Measurements from ENCODE around the gene PYGM. TPM values are rescaled to one million over a fixed set of nuclear protein-coding genes. Genes with fewer than 3 reads are reported as not detected.

PYGM gene
- total and polyA plus RNA-seq, 2 donors (not counting 3 experiments of a cell fraction or from before 2014, with no cell fraction given), result 0.10 to 0.62 TPM

DNA sequence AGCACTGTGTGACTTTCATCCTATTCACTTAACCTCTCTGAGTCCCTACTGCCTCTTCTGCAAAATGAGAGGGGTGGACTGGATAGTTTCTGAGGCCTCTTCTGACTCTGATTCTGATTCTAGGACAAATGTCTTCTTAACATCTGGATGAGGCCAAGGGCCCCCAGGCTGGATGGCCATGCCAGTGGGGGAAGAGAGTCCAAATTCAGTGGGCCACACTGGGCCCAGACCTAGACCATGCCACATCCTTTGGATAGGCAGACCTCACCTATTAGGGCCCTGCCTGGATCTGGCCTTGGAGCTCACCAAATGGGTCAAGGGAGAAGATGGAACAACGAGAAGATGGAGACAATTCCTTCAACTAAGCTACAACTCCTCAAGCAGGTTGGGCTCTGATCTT lies 61.3 kb downstream of the PYGM start:
- Histone ChIP-seq H3K4me2 (ENCODE audit: insufficient read depth, low read length) (no peak overlapping the region), H2AFZ (ENCODE audit: low read depth, low read length) (no peak overlapping the region), H3K9ac (replicated peaks; ENCODE audit: extremely low read depth, insufficient read depth, low read length) (no peak overlapping the region), H3K9me1 (replicated peaks; ENCODE audit: control insufficient read depth, extremely low read depth, insufficient read depth, low read length) (no peaks in the 10 kb centered on the region), H3K4me1 (ENCODE audit: control insufficient read depth, extremely low read depth, insufficient read depth, low read length) (no peaks in the 10 kb centered on the region), H3K79me2 (ENCODE audit: control insufficient read depth, insufficient read depth, low read length) (no peaks in the 10 kb centered on the region), H3K27me3 (ENCODE audit: control insufficient read depth in 2 of 2, insufficient read depth in 2 of 2, low read length in 2 of 2) (peaks cover 14 to 22% of the 10 kb centered on the region in 2 experiments), H3K9me3 (replicated peaks; ENCODE audit: control insufficient read depth, insufficient read depth, low read length) (no peaks in the 10 kb centered on the region), H4K20me1 (replicated peaks; ENCODE audit: control insufficient read depth, extremely low read depth, insufficient read depth, low read length) (no peaks in the 10 kb centered on the region), H3K4me3 (replicated peaks in 1 of 3; ENCODE audit: insufficient read depth in 1 of 3, low read depth in 1 of 3, low read length in 3 of 3) (no peak overlapping the region), H3K27ac (ENCODE audit: insufficient read depth, low read depth, low read length) (no peak overlapping the region), H3K36me3 (ENCODE audit: control insufficient read depth in 2 of 2, extremely low read depth in 1 of 2, insufficient read depth in 2 of 2, low read length in 2 of 2) (no peaks in the 10 kb centered on the region)
- POLR2A ChIA-PET, result no interaction called here
- BruUV-seq (replicated peaks), result no TSS peak
- TF ChIP-seq POLR2AphosphoS5 (IDR thresholded peaks at IDR 0.05; ENCODE audit: insufficient read depth, low read depth, low read length), result no peak
- TF ChIP-seq MYC (IDR thresholded peaks at IDR 0.05; ENCODE audit: low read depth, low read length), result no peak
- no peak for TF ChIP-seq POLR2A (IDR thresholded peaks at IDR 0.05; ENCODE audit: low read depth, low read length)
- dilution Hi-C loops (cut with MboI; ENCODE audit: extremely low pct_ligation_motif_present, low sequenced_read_pairs) (no loop called here), intact Hi-C loops (cut with micrococcal nuclease) (no loop called here)
- FAIRE-seq (no peak), DNase-seq (ENCODE audit: low read depth, low spot score) (no peak)
- CTCF ChIA-PET, result interaction anchor here (1.3 to 2.8 kb wide), 2 partner anchors 10 to 17 kb away, joined by 3 to 15 read pairs; no protein-coding TSS in a partner anchor

DNA sequence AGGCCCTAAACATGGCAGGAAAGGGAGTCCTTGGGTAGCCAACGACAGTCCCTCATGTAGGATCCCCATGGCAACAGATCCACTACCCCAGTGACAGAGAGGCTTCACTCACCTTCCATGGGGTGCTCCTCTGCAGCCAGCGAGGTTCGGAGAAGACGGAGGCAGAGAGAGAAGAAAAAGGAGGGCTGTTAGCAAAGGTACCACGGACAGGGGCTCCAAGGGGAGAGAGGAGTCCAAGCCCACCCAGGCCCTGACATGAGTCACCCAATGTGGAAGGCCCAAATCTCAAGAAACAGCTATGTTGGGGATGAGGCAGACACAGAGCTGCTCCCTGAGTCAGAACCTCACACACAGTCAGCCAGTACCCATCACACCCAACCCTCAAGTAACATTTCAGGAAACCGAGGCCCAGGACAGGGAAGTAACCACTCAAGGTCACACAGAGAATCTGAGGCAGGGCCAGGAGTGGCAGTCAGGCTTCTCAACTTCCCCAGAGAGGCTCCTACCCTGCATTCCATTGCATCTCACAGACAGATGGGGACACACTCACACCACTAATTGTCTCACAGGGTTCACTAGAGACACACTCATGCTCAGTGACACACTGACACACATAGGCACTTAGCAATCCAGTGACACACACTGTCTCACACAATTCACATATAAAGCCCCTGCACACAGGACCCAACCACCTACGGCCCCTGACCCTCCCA lies 62.0 kb downstream of the PYGM start:
- intact Hi-C loops (cut with micrococcal nuclease) (no loop called here), dilution Hi-C loops (cut with MboI; ENCODE audit: extremely low pct_ligation_motif_present, low sequenced_read_pairs) (no loop called here)
- no peak overlapping the region for H3K27ac ChIP-seq (ENCODE audit: insufficient read depth, low read depth, low read length)
- no peak for DNase-seq (ENCODE audit: low read depth, low spot score)
- no peaks in the 10 kb centered on the region for H3K9me3 ChIP-seq (replicated peaks; ENCODE audit: control insufficient read depth, insufficient read depth, low read length)
- no peak overlapping the region for H3K4me3 ChIP-seq (replicated peaks in 1 of 3; ENCODE audit: insufficient read depth in 1 of 3, low read depth in 1 of 3, low read length in 3 of 3)
- CTCF ChIA-PET, result interaction anchor here (0.8 to 2.8 kb wide), 2 partner anchors 9 to 249 kb away, joined by 3 to 15 read pairs; no protein-coding TSS in a partner anchor
- no peaks in the 10 kb centered on the region for H3K36me3 ChIP-seq (ENCODE audit: control insufficient read depth in 2 of 2, extremely low read depth in 1 of 2, insufficient read depth in 2 of 2, low read length in 2 of 2)
- no peak overlapping the region for H3K9ac ChIP-seq (replicated peaks; ENCODE audit: extremely low read depth, insufficient read depth, low read length)
- no peak overlapping the region for H3K4me2 ChIP-seq (ENCODE audit: insufficient read depth, low read length)
- no peaks in the 10 kb centered on the region for H3K9me1 ChIP-seq (replicated peaks; ENCODE audit: control insufficient read depth, extremely low read depth, insufficient read depth, low read length)
- FAIRE-seq, result no peak
- peaks cover 17 to 22% of the 10 kb centered on the region in 2 experiments for H3K27me3 ChIP-seq (ENCODE audit: control insufficient read depth in 2 of 2, insufficient read depth in 2 of 2, low read length in 2 of 2)
- POLR2A ChIA-PET, result no interaction called here
- no peak overlapping the region for H2AFZ ChIP-seq (ENCODE audit: low read depth, low read length)
- no peaks in the 10 kb centered on the region for H3K79me2 ChIP-seq (ENCODE audit: control insufficient read depth, insufficient read depth, low read length)
- no peaks in the 10 kb centered on the region for H3K4me1 ChIP-seq (ENCODE audit: control insufficient read depth, extremely low read depth, insufficient read depth, low read length)
- no peaks in the 10 kb centered on the region for H4K20me1 ChIP-seq (replicated peaks; ENCODE audit: control insufficient read depth, extremely low read depth, insufficient read depth, low read length)
- TF ChIP-seq POLR2AphosphoS5 (IDR thresholded peaks at IDR 0.05; ENCODE audit: insufficient read depth, low read depth, low read length) (no peak), EZH2 (IDR thresholded peaks at IDR 0.05; ENCODE audit: borderline replicate concordance, low read depth, low read length, severe bottlenecking) (no peak), GATA2 (IDR thresholded peaks at IDR 0.05; ENCODE audit: insufficient read depth, insufficient read length, low read depth, low read length) (no peak), MYC (IDR thresholded peaks at IDR 0.05; ENCODE audit: low read depth, low read length) (no peak), JUN (IDR thresholded peaks at IDR 0.05; ENCODE audit: borderline replicate concordance, insufficient read depth, insufficient read length, low read depth) (no peak), FOS (IDR thresholded peaks at IDR 0.05; ENCODE audit: borderline replicate concordance, insufficient read depth, low read length) (no peak), POLR2A (IDR thresholded peaks at IDR 0.05; ENCODE audit: low read depth, low read length) (no peak)
- no TSS peak for BruUV-seq (replicated peaks)

Other genes with a start within 250 kb of the PYGM start
- gene SLC22A11, start 204.0 kb downstream of the PYGM start, total RNA-seq, result not detected in 2 replicates
- gene SLC22A11, start 204.0 kb downstream of the PYGM start, polyA plus RNA-seq, result not detected in 2 replicates
- gene SLC22A12, start 168.8 kb downstream of the PYGM start, total RNA-seq, result not detected in 2 replicates
- gene SLC22A12, start 168.8 kb downstream of the PYGM start, polyA plus RNA-seq, result not detected in 2 replicates
- gene NRXN2, start 36.8 kb downstream of the PYGM start, total RNA-seq, result not detected in 2 replicates
- gene NRXN2, start 36.8 kb downstream of the PYGM start, polyA plus RNA-seq, result not detected in 2 replicates
- gene RASGRP2, start 15.8 kb downstream of the PYGM start, total RNA-seq, result 1.1 and 2.3 TPM in 2 replicates
- gene RASGRP2, start 15.8 kb downstream of the PYGM start, polyA plus RNA-seq, result 1.2 and 2.1 TPM in 2 replicates
- 322 and 342 TPM in 2 replicates for gene SF1, start 18.6 kb upstream of the PYGM start, total RNA-seq
- 94.0 and 95.0 TPM in 2 replicates for gene SF1, start 18.6 kb upstream of the PYGM start, polyA plus RNA-seq
- 43.3 and 48.5 TPM in 2 replicates for gene MAP4K2, start 43.2 kb upstream of the PYGM start, total RNA-seq
- 44.0 and 51.6 TPM in 2 replicates for gene MAP4K2, start 43.2 kb upstream of the PYGM start, polyA plus RNA-seq
- gene MEN1, start 50.6 kb upstream of the PYGM start, total RNA-seq, result 41.1 and 41.6 TPM in 2 replicates
- 43.1 and 48.8 TPM in 2 replicates for gene MEN1, start 50.6 kb upstream of the PYGM start, polyA plus RNA-seq
- gene CDC42BPG, start 84.7 kb upstream of the PYGM start, total RNA-seq, result 0.42 and 0.62 TPM in 2 replicates
- gene CDC42BPG, start 84.7 kb upstream of the PYGM start, polyA plus RNA-seq, result 0.13 and 0.19 TPM in 2 replicates
- 98.0 and 109 TPM in 2 replicates for gene EHD1, start 118.6 kb upstream of the PYGM start, total RNA-seq
- 136 and 140 TPM in 2 replicates for gene EHD1, start 118.6 kb upstream of the PYGM start, polyA plus RNA-seq
- 24.3 and 27.4 TPM in 2 replicates for gene ATG2A, start 157.2 kb upstream of the PYGM start, total RNA-seq
- gene ATG2A, start 157.2 kb upstream of the PYGM start, polyA plus RNA-seq, result 13.4 and 17.6 TPM in 2 replicates
- gene PPP2R5B, start 164.7 kb upstream of the PYGM start, total RNA-seq, result 17.8 and 21.5 TPM in 2 replicates
- 17.6 and 20.9 TPM in 2 replicates for gene PPP2R5B, start 164.7 kb upstream of the PYGM start, polyA plus RNA-seq
- gene GPHA2, start 175.9 kb upstream of the PYGM start, total RNA-seq, result not detected in 2 replicates
- gene GPHA2, start 175.9 kb upstream of the PYGM start, polyA plus RNA-seq, result not detected in 2 replicates
- not detected in 2 replicates for gene MAJIN, start 212.1 kb upstream of the PYGM start, total RNA-seq
- 0.07 TPM in 1 of 2 replicates, not detected in the other for gene MAJIN, start 212.1 kb upstream of the PYGM start, polyA plus RNA-seq
- 0.75 and 0.81 TPM in 2 replicates for gene BATF2, start 237.0 kb upstream of the PYGM start, total RNA-seq
- 0.75 and 1.5 TPM in 2 replicates for gene BATF2, start 237.0 kb upstream of the PYGM start, polyA plus RNA-seq

All from endothelial cell of umbilical vein (primary cell).